ENCODE data around the gene ONECUT2. TPM values are rescaled to one million over a fixed set of nuclear protein-coding genes. Genes with fewer than 3 reads are reported as not detected.

ONECUT2 gene
- total RNA-seq, 3 donors from 2014 or later (not counting 1 experiment from before 2014, with no cell fraction given): not detected

- H3K4me3 ChIP-seq (ENCODE audit: low read length): no peak overlapping the region
- no peaks in the 10 kb centered on the region for H3K9me3 ChIP-seq (ENCODE audit: control insufficient read depth, insufficient read depth, low read length)
- intact Hi-C loops (cut with micrococcal nuclease): no loop called here
- 49% methylated on average over 5 of the region's 5 CpGs for WGBS (ENCODE audit: insufficient coverage)
- no peaks in the 10 kb centered on the region for H3K36me3 ChIP-seq (ENCODE audit: control insufficient read depth, insufficient read depth, low read length)
- DNase-seq (no peak), ATAC-seq (no peak)
- no peak overlapping the region for H3K27ac ChIP-seq (ENCODE audit: low read length)
- H3K4me1 Mint-ChIP-seq: no peaks in the 10 kb centered on the region
- H3K27me3 ChIP-seq (ENCODE audit: control insufficient read depth, insufficient read depth, low read length): peaks cover 2% of the 10 kb centered on the region
- no peak overlapping the region for H3K27ac Mint-ChIP-seq
- peaks cover 11 to 16% of the 10 kb centered on the region in 2 donors for H3K27me3 Mint-ChIP-seq (ENCODE audit: low read depth in 2 of 2)
- no peaks in the 10 kb centered on the region for H3K9me3 Mint-ChIP-seq
- no peaks in the 10 kb centered on the region for H3K4me1 ChIP-seq (ENCODE audit: control insufficient read depth, insufficient read depth, low read length)
- no peak overlapping the region for H3K4me3 Mint-ChIP-seq
- H3K36me3 Mint-ChIP-seq: no peaks in the 10 kb centered on the region
- no peak for TF ChIP-seq CTCF (IDR thresholded peaks at IDR 0.05)
Measured at GRCh38 chr18:57455576-57456129, 20.5 kb downstream of the ONECUT2 start.

GRCh38 chr18:57461652-57462269, 26.6 kb downstream of the ONECUT2 start:
- Histone ChIP-seq H3K27ac (ENCODE audit: low read length) (no peak overlapping the region), H3K36me3 (ENCODE audit: control insufficient read depth, insufficient read depth, low read length) (no peaks in the 10 kb centered on the region), H3K27me3 (ENCODE audit: control insufficient read depth, insufficient read depth, low read length) (peaks cover 2% of the 10 kb centered on the region), H3K9me3 (ENCODE audit: control insufficient read depth, insufficient read depth, low read length) (no peaks in the 10 kb centered on the region), H3K4me1 (ENCODE audit: control insufficient read depth, insufficient read depth, low read length) (no peaks in the 10 kb centered on the region), H3K4me3 (ENCODE audit: low read length) (no peak overlapping the region)
- Mint-ChIP-seq H3K27ac (no peak overlapping the region), H3K36me3 (no peaks in the 10 kb centered on the region), H3K27me3 (ENCODE audit: low read depth in 2 of 2) (peaks cover 5 to 15% of the 10 kb centered on the region in 2 donors), H3K4me3 (no peak overlapping the region), H3K4me1 (no peaks in the 10 kb centered on the region), H3K9me3 (peaks cover 0 to 2% of the 10 kb centered on the region in 2 donors)
- 98% methylated on average over 2 of the region's 3 CpGs for WGBS (ENCODE audit: insufficient coverage)
- TF ChIP-seq CTCF (IDR thresholded peaks at IDR 0.05): no peak
- intact Hi-C loops (cut with micrococcal nuclease): no loop called here
- no peak for DNase-seq
- no peak for ATAC-seq

GRCh38 chr18:57466307-57466706, 31.1 kb downstream of the ONECUT2 start:
- peaks cover 0 to 2% of the 10 kb centered on the region in 2 donors for H3K9me3 Mint-ChIP-seq
- 75% methylated on average over 2 of the region's 2 CpGs for WGBS (ENCODE audit: insufficient coverage)

More at GRCh38 chr18:57466307-57466706, 31.1 kb downstream of the ONECUT2 start:
- H3K27ac ChIP-seq (ENCODE audit: low read length): no peak overlapping the region
- Mint-ChIP-seq H3K4me1 (no peaks in the 10 kb centered on the region), H3K36me3 (no peaks in the 10 kb centered on the region), H3K4me3 (no peak overlapping the region), H3K27ac (no peak overlapping the region), H3K27me3 (ENCODE audit: low read depth in 2 of 2) (peaks cover 5 to 15% of the 10 kb centered on the region in 2 donors)
- H3K9me3 ChIP-seq (ENCODE audit: control insufficient read depth, insufficient read depth, low read length): no peaks in the 10 kb centered on the region
- intact Hi-C loops (cut with micrococcal nuclease): no loop called here
- ATAC-seq (no peak), DNase-seq (no peak)
- H3K4me1 ChIP-seq (ENCODE audit: control insufficient read depth, insufficient read depth, low read length): no peaks in the 10 kb centered on the region
- no peak for TF ChIP-seq CTCF (IDR thresholded peaks at IDR 0.05)
- no peak overlapping the region for H3K4me3 ChIP-seq (ENCODE audit: low read length)
- H3K27me3 ChIP-seq (ENCODE audit: control insufficient read depth, insufficient read depth, low read length): no peaks in the 10 kb centered on the region
- H3K36me3 ChIP-seq (ENCODE audit: control insufficient read depth, insufficient read depth, low read length): no peaks in the 10 kb centered on the region

Measured in natural killer cell (primary cell).